SK-N-SH treated with all-trans-retinoic acid at 6 μM for 48 hours (cell line): ENCODE data around the gene PGC.

Experiments
- ZFP30 ChIP-seq: fragments of 450-650 bp; formaldehyde crosslinking; IDR thresholded peaks from 2 replicates; pipeline ENCODE4 v1.5.0; 2022; ENCODE audit warnings: mild to moderate bottlenecking, moderate library complexity
- TF ChIP-seq, protein P1 (sequence below): fragments of 250-450 bp; sonication (Bioruptor Pico); IDR thresholded peaks from 2 replicates; pipeline ENCODE4 v1.8.0; 2020; ENCODE audit warnings: mild to moderate bottlenecking, moderate library complexity, borderline replicate concordance

DNA sequence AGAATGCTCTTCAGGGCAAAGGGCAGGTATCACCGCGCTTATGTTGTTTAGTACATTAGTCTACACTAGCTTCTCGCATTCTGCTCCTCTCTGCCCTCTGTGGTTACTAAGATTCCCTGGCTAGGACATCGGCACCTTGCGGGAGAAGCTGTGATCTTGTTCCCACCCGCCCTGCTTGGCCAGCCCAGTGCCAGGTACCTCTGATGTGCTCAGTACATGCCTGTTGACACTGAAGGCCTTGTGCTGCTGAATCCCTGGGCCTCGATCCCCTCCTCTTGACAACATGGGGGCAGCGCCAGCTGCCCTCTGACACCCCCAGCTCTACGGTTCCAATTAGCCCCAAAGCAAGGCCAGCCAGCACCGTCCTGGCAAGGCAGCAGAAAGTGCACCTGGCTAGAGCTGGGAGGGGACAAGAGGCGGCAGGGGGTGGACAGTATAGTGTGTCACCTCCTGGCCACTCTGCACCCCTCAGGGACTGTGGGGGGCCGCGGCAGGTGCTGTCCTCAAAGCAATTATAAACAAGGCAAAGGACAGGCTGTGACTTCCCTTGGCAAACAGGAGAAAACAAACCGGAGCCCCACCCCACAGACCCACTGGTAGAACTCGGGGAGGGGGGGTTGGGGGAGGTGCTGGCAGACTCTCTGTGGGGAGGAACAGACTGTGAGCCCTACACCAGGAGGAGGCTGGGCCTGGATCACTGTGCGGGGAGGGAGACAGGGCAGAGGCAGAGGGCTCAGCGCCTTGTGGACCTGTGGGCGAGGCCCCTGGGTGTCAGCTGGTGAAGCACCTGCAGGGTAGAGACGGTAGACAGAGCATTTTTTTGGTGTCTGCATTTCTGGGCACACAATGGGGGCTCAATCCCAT, 18.9 kb downstream of the PGC start:
- TF ChIP-seq, protein P1, sequence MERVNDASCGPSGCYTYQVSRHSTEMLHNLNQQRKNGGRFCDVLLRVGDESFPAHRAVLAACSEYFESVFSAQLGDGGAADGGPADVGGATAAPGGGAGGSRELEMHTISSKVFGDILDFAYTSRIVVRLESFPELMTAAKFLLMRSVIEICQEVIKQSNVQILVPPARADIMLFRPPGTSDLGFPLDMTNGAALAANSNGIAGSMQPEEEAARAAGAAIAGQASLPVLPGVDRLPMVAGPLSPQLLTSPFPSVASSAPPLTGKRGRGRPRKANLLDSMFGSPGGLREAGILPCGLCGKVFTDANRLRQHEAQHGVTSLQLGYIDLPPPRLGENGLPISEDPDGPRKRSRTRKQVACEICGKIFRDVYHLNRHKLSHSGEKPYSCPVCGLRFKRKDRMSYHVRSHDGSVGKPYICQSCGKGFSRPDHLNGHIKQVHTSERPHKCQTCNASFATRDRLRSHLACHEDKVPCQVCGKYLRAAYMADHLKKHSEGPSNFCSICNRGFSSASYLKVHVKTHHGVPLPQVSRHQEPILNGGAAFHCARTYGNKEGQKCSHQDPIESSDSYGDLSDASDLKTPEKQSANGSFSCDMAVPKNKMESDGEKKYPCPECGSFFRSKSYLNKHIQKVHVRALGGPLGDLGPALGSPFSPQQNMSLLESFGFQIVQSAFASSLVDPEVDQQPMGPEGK (CRISPR knock-in tag) = no peak
- no peak for TF ChIP-seq ZFP30 (CRISPR knock-in tag)
